H1 (cell line): ENCODE data around the gene SLC25A47. TPM values are rescaled to one million over a fixed set of nuclear protein-coding genes. Genes with fewer than 3 reads are reported as not detected.

ENCODE experiments used
- CTCF ChIA-PET: fragments of 300-600 bp; sonication (Branson Sonifier 250); formaldehyde crosslinking; loops from one replicate; lab custom pipeline; 2021; ENCODE audit not compliant: partially characterized antibody; lab: Charles Lee
- POLR2A ChIA-PET: fragments of 300-600 bp; sonication (Branson Sonifier 250); formaldehyde crosslinking; loops from one replicate; lab custom pipeline; 2021; ENCODE audit warnings: inconsistent platforms; ENCODE audit not compliant: partially characterized antibody; lab: Charles Lee
- DNase-seq, 2 experiments: peaks; one replicate each; pipeline versions ENCODE4 v3.0.0 to v3.0.0-alpha.2; 2010 to 2022; ENCODE audit warnings: low spot score in 2 of 2, low read depth in 1 of 2, mixed read lengths in 1 of 2
- FAIRE-seq: peaks from 2 replicates; lab custom pipeline; 2011; peaks lifted over from hg19 to GRCh38; lab: Jason Lieb, UNC
- H2AFZ ChIP-seq: 2 replicates; pipeline ENCODE4 v1.8.1; 2012; ENCODE audit warnings: low read length, inconsistent platforms
- H2AK5ac ChIP-seq: 2 replicates; pipeline ENCODE4 v1.6.1; 2013; ENCODE audit warnings: low read depth, low read length
- H2BK120ac ChIP-seq: replicated peaks from 2 replicates; pipeline ENCODE3; 2013; ENCODE audit warnings: low read depth, low read length, inconsistent platforms
- H2BK12ac ChIP-seq: 2 replicates; pipeline ENCODE4 v1.6.1; 2013; ENCODE audit warnings: low read depth, low read length
- H2BK15ac ChIP-seq: 2 replicates; pipeline ENCODE4 v1.6.1; 2013; ENCODE audit warnings: low read length
- H2BK20ac ChIP-seq: 2 replicates; pipeline ENCODE4 v1.6.1; 2013; ENCODE audit warnings: low read length
- H2BK5ac ChIP-seq: 2 replicates; pipeline ENCODE4 v1.6.1; 2013; ENCODE audit warnings: low read depth, low read length
- H3K14ac ChIP-seq: 2 replicates; pipeline ENCODE4 v1.6.1; 2013; ENCODE audit warnings: inconsistent platforms; ENCODE audit not compliant: insufficient read length
- H3K18ac ChIP-seq: 2 replicates; pipeline ENCODE4 v1.6.1; 2013; ENCODE audit warnings: low read length; ENCODE audit errors: extremely low read depth
- H3K23ac ChIP-seq: 2 replicates; pipeline ENCODE4 v1.6.1; 2013; ENCODE audit warnings: inconsistent platforms; ENCODE audit not compliant: insufficient read length
- H3K23me2 ChIP-seq: 2 replicates; pipeline ENCODE4 v1.6.1; 2013; ENCODE audit warnings: low read depth, low read length
- H3K27ac ChIP-seq: 2 replicates; pipeline ENCODE4 v1.6.1; 2011; ENCODE audit warnings: low read depth, low read length, inconsistent platforms
- H3K27me3 ChIP-seq, 4 experiments: replicated peaks in 1 of 4; 1 replicate in 1 of 4; 2 replicates in 3 of 4; pipeline versions ENCODE4 v1.6.1 to v1.8.1; 2011 to 2013; ENCODE audit warnings: low read length in 3 of 4, mild to moderate bottlenecking in 3 of 4, inconsistent platforms in 2 of 4, mixed read lengths in 2 of 4, moderate library complexity in 1 of 4; ENCODE audit not compliant: control insufficient read depth in 3 of 4, insufficient read depth in 3 of 4; ENCODE audit errors: extremely low read depth in 1 of 4
- H3K36me3 ChIP-seq, 4 experiments: 2 replicates each; pipeline versions ENCODE4 v1.6.1 to v1.8.1; 2011 to 2013; ENCODE audit warnings: mild to moderate bottlenecking in 4 of 4, low read length in 3 of 4, moderate library complexity in 2 of 4, control low read depth in 1 of 4, inconsistent platforms in 1 of 4; ENCODE audit not compliant: insufficient read depth in 4 of 4, control insufficient read depth in 2 of 4
- H3K4ac ChIP-seq: replicated peaks from 2 replicates; pipeline ENCODE3; 2013; ENCODE audit warnings: low read length, low read depth, mixed read lengths, inconsistent platforms; ENCODE audit not compliant: insufficient read length
- H3K4me1 ChIP-seq, 4 experiments: replicated peaks in 1 of 4; 1 replicate in 1 of 4; 2 replicates in 3 of 4; pipeline versions ENCODE4 v1.6.1 to v1.8.1; 2011 to 2013; ENCODE audit warnings: low read length in 3 of 4, inconsistent platforms in 2 of 4, mixed read lengths in 1 of 4; ENCODE audit not compliant: insufficient read depth in 4 of 4, control insufficient read depth in 3 of 4
- H3K4me2 ChIP-seq, 2 experiments: 2 replicates each; pipeline versions ENCODE4 v1.6.1 to v1.8.1; 2011 to 2013; ENCODE audit warnings: low read depth in 2 of 2, low read length in 2 of 2, control low read depth in 1 of 2, inconsistent platforms in 1 of 2, mild to moderate bottlenecking in 1 of 2; ENCODE audit not compliant: insufficient read depth in 1 of 2
- H3K4me3 ChIP-seq, 4 experiments: fragments of 200-600, 300-600 bp in 1 of 4; sonication (generic), shearing (Covaris generic), sonication (Bioruptor Twin) in 1 of 4; 2 replicates each; pipeline versions ENCODE4 v1.5.1 to v1.8.1; 2011 to 2016; ENCODE audit warnings: low read length in 4 of 4, low read depth in 3 of 4, control low read depth in 2 of 4, inconsistent platforms in 2 of 4, mild to moderate bottlenecking in 2 of 4, mixed read lengths in 1 of 4, moderate library complexity in 1 of 4; ENCODE audit not compliant: insufficient read depth in 2 of 4; ENCODE audit errors: extremely low read depth in 1 of 4
- H3K56ac ChIP-seq: replicated peaks from 2 replicates; pipeline ENCODE3; 2013; ENCODE audit warnings: low read depth, mild to moderate bottlenecking, mixed read lengths, low read length, inconsistent platforms; ENCODE audit not compliant: insufficient read length
- H3K79me1 ChIP-seq: 2 replicates; pipeline ENCODE4 v1.6.1; 2013; ENCODE audit warnings: low read depth, low read length, control low read depth
- H3K79me2 ChIP-seq, 2 experiments: 2 replicates each; pipeline versions ENCODE4 v1.6.1 to v1.8.1; 2012 to 2013; ENCODE audit warnings: low read length in 2 of 2, mild to moderate bottlenecking in 2 of 2, inconsistent platforms in 1 of 2; ENCODE audit not compliant: insufficient read depth in 2 of 2, control insufficient read depth in 1 of 2
- H3K9ac ChIP-seq, 4 experiments: replicated peaks in 1 of 4; 1 replicate in 1 of 4; 2 replicates in 3 of 4; pipeline versions ENCODE4 v1.6.1 to v1.8.1; 2011 to 2013; ENCODE audit warnings: low read depth in 3 of 4, low read length in 3 of 4, control low read depth in 2 of 4, mild to moderate bottlenecking in 2 of 4, moderate library complexity in 2 of 4, inconsistent platforms in 1 of 4; ENCODE audit errors: extremely low read depth in 1 of 4
- H3K9me3 ChIP-seq, 2 experiments: 2 replicates each; pipeline versions ENCODE4 v1.6.1 to v1.8.1; 2012 to 2013; ENCODE audit warnings: mild to moderate bottlenecking in 2 of 2, moderate library complexity in 2 of 2, control low read depth in 1 of 2, inconsistent platforms in 1 of 2, low read depth in 1 of 2, low read length in 1 of 2, mixed read lengths in 1 of 2; ENCODE audit not compliant: insufficient read depth in 2 of 2
- H4K20me1 ChIP-seq, 2 experiments: replicated peaks in 1 of 2; 2 replicates each; pipeline versions ENCODE3 to v1.8.1; 2011 to 2013; ENCODE audit warnings: inconsistent platforms in 2 of 2, low read length in 2 of 2, mild to moderate bottlenecking in 1 of 2; ENCODE audit not compliant: insufficient read depth in 2 of 2, control insufficient read depth in 1 of 2
- H4K5ac ChIP-seq: 2 replicates; pipeline ENCODE4 v1.6.1; 2013; ENCODE audit warnings: low read length, low read depth, mixed read lengths, inconsistent platforms; ENCODE audit not compliant: insufficient read length
- H4K8ac ChIP-seq: 2 replicates; pipeline ENCODE4 v1.8.0; 2013; ENCODE audit warnings: mild to moderate bottlenecking, moderate library complexity, low read length, inconsistent platforms; ENCODE audit not compliant: insufficient read depth; ENCODE audit errors: extremely low read depth
- H4K91ac ChIP-seq: replicated peaks from 2 replicates; pipeline ENCODE3; 2013; ENCODE audit warnings: low read length, mixed read lengths, inconsistent platforms; ENCODE audit not compliant: insufficient read length
- CBX8 ChIP-seq: fragments of 300-800, 300-1000 bp; sonication (generic); IDR thresholded peaks from 2 replicates; pipeline ENCODE4 v1.7.1; 2016; ENCODE audit warnings: low read depth, low read length, borderline replicate concordance
- GABPA ChIP-seq: IDR thresholded peaks from 2 replicates; pipeline ENCODE4 v1.6.1; 2011; ENCODE audit warnings: mild to moderate bottlenecking, low read length, moderate library complexity, borderline replicate concordance; ENCODE audit not compliant: insufficient read depth
- JUN ChIP-seq: IDR thresholded peaks from 2 replicates; pipeline ENCODE4 v1.6.1; 2011; ENCODE audit warnings: low read depth, mild to moderate bottlenecking, improper control_type of control experiment, low read length
- POLR2A ChIP-seq, 2 experiments: IDR thresholded peaks; 1 replicate in 1 of 2; 2 replicates in 1 of 2; pipeline ENCODE4 v1.6.1; 2011; ENCODE audit warnings: low read depth in 2 of 2, low read length in 2 of 2, mild to moderate bottlenecking in 2 of 2; ENCODE audit errors: control extremely low read depth in 1 of 2
- POU5F1 ChIP-seq: IDR thresholded peaks from 2 replicates; pipeline ENCODE4 v1.6.1; 2011; ENCODE audit warnings: low read depth, mild to moderate bottlenecking, low read length, moderate library complexity
- RNF2 ChIP-seq: fragments of 200-900, 300-1000 bp; sonication (generic); IDR thresholded peaks from 2 replicates; pipeline ENCODE4 v1.7.1; 2016; ENCODE audit warnings: borderline replicate concordance, low read depth, mild to moderate bottlenecking, antibody characterized with exemption, low read length; ENCODE audit not compliant: poor library complexity, severe bottlenecking; ENCODE audit errors: missing control alignments
- SRF ChIP-seq: IDR thresholded peaks from 2 replicates; pipeline ENCODE4 v1.6.1; 2011; ENCODE audit warnings: mild to moderate bottlenecking, low read depth, low read length, moderate library complexity
- TCF12 ChIP-seq: IDR thresholded peaks from 2 replicates; pipeline ENCODE4 v1.6.1; 2011; ENCODE audit warnings: low read depth, mild to moderate bottlenecking, low read length
- TEAD4 ChIP-seq: IDR thresholded peaks from 2 replicates; pipeline ENCODE4 v1.6.1; 2012; ENCODE audit warnings: low read depth, low read length, inconsistent platforms, mixed read lengths
- ZNF274 ChIP-seq: IDR thresholded peaks from 2 replicates; pipeline ENCODE4 v1.7.0; 2012; ENCODE audit warnings: low read length, borderline replicate concordance; ENCODE audit errors: extremely low read depth
- WGBS, 2 experiments: shearing (Covaris generic) in 1 of 2; methylation state at CpG; one replicate each; pipeline versions ENCODE4 v1.1.6 to v1.1.7; 2013 to 2015; ENCODE audit warnings: low lambda C conversion rate in 2 of 2, mixed read lengths in 2 of 2, inconsistent platforms in 1 of 2, low coverage in 1 of 2, missing lambda C conversion rate in 1 of 2; ENCODE audit not compliant: insufficient replicate concordance in 2 of 2, insufficient coverage in 1 of 2, insufficient read length in 1 of 2; ENCODE audit errors: extremely low coverage in 1 of 2, missing lambda C conversion rate in 1 of 2; 5-methylcytosine and 5-hydroxymethylcytosine counted together
- polyA plus RNA-seq, 7 experiments: library from polyadenylated mRNA; depleted of rRNA in 3 of 7; stranded (reverse) in 5 of 7; unstranded in 2 of 7; fragments of >200 nt in 5 of 7; fragments of 200-250 nt in 2 of 7; gene quantifications; 1 replicate in 5 of 7; 2 replicates in 1 of 7; 4 replicates in 1 of 7; pipeline versions ENCODE4 v1.2.1 to v1.2.3, GENCODE V29; 2011 to 2013; ENCODE audit warnings: missing spikeins in 2 of 7, mixed read lengths in 2 of 7
- total RNA-seq: library from RNA; stranded (reverse); fragmentation: NEBNext Ultra II Directional; extraction: Animal tissue kit (Norgen Biotek cat#: 25700); gene quantifications from 2 replicates; pipeline ENCODE4 v1.2.1, GENCODE V29; 2021
- TF ChIP-seq, protein P1 (sequence below): IDR thresholded peaks from 2 replicates; pipeline ENCODE4 v1.6.1; 2012; ENCODE audit warnings: inconsistent platforms

SLC25A47 gene
- total and polyA plus RNA-seq, 2 of the 8 experiments (the other 6 are each of a cell fraction or from before 2014, with no cell fraction given): not detected

DNA sequence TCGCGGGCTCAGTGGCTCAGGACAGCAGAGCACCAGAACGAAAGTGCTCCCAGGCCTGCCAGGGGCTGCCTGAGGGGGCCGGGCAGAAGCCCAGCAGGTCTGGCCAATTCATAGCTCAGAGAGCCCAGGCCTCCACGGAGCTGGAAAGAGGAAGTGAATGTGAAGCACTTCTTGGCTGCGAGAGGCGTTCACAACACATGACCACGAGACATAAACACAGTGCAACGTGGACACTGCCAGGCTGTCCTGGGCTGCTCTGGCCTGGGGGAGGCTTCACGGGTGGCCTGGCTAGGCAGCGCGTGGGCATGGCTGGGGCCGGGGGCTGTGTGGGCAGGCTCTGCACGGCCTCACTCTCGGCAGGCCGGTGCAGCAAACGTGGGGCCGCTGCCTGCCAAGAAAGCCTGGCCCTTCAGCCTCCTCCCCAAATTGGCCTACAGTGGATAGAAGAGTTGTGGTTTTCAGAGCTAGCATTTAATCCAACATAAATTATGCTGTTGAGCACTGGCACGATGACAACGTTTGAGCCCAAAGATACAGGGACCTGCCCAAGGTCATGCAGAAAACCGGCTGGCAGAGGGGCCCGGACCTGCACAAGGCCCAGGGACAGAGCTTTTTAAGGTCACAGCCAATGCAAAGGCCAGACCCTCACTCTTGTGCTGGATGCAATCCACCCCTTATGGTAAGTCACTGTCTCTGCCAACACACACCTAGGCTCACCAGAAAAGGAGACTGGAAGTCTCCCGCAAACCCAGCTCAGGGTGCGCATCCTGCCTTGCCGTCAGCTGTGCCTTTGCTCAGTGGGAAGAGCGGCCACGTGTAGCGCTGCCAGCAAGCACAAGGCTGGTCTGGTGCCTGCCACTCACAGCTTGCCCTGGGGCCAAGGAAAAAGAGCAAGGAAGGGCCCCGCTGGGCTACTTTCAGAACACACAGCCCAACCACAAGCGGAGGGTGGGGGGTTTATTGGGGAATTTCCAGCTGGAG, 25.5 kb upstream of the SLC25A47 start:
- CTCF ChIA-PET: interaction anchor here (0.7 to 2.7 kb wide), 8 partner anchors 10 to 52 kb away, joined by 3 to 14 read pairs (median 3); no protein-coding TSS in a partner anchor
- POLR2A ChIA-PET: interaction anchor here (0.8 to 14.7 kb wide), 7 partner anchors 9 to 336 kb away, joined by 3 to 200 read pairs (median 3); partner anchors contain the start of gene SLC25A29
- H4K91ac ChIP-seq: no peak overlapping the region
- H3K4ac ChIP-seq: no peak overlapping the region
- no peak overlapping the region for H3K14ac ChIP-seq
- H3K27me3 ChIP-seq: no peaks in the 10 kb centered on the region
- H3K27ac ChIP-seq: no peak overlapping the region
- H2BK120ac ChIP-seq: no peak overlapping the region
- no peak overlapping the region for H4K5ac ChIP-seq
- H3K4me2 ChIP-seq: no peak overlapping the region
- H3K36me3 ChIP-seq: peaks cover 2 to 38% (median 8%) of the 10 kb centered on the region in 4 experiments; a peak in 6 of 8 replicates
- no peak overlapping the region for H2AK5ac ChIP-seq
- H3K4me1 ChIP-seq: no peaks in the 10 kb centered on the region
- H3K23me2 ChIP-seq: no peaks in the 10 kb centered on the region
- FAIRE-seq (no peak), DNase-seq (no peak)
- no peak overlapping the region for H2BK15ac ChIP-seq
- peak overlapping the region; percentile 43; the same call in 1 of the 2 replicates for H4K8ac ChIP-seq
- peaks cover 10% of the 10 kb centered on the region; the same call in 1 of the 2 replicates for H3K79me1 ChIP-seq
- H3K4me3 ChIP-seq: no peak overlapping the region
- no peak overlapping the region for H2BK12ac ChIP-seq
- no peak overlapping the region for H3K23ac ChIP-seq
- H3K9ac ChIP-seq: no peak overlapping the region
- peaks cover 10 to 38% of the 10 kb centered on the region in 2 experiments for H4K20me1 ChIP-seq
- 92% methylated on average over 30 of the region's 30 CpGs; no CpG with 5 or more reads in 1 of the 2 experiments for WGBS, 2 experiments
- no peak overlapping the region for H3K18ac ChIP-seq
- peaks cover 0 to 37% of the 10 kb centered on the region in 2 experiments; a peak in 2 of 4 replicates for H3K79me2 ChIP-seq
- no peak overlapping the region for H2AFZ ChIP-seq
- no peak overlapping the region for H3K56ac ChIP-seq
- H2BK5ac ChIP-seq: no peak overlapping the region
- H2BK20ac ChIP-seq: no peak overlapping the region
- H3K9me3 ChIP-seq: no peaks in the 10 kb centered on the region
- no peak for TF ChIP-seq TEAD4
- TF ChIP-seq POU5F1: no peak
- TF ChIP-seq, protein P1, sequence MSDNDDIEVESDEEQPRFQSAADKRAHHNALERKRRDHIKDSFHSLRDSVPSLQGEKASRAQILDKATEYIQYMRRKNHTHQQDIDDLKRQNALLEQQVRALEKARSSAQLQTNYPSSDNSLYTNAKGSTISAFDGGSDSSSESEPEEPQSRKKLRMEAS: no peak
- no peak for TF ChIP-seq SRF
- TF ChIP-seq JUN: no peak
- no peak for TF ChIP-seq RNF2
- TF ChIP-seq TCF12: no peak
- no peak for TF ChIP-seq POLR2A (IDR thresholded peaks at IDR 0.05; ENCODE audit: control extremely low read depth in 1 of 2, low read depth in 2 of 2, low read length in 2 of 2)
- no peak for TF ChIP-seq GABPA
- no peak for TF ChIP-seq ZNF274
- TF ChIP-seq CBX8: no peak
